HPDE6-E6E7 (cell line): ENCODE data around the gene STOML1.

ENCODE experiments used
- DNase-seq: peaks from one replicate; pipeline ENCODE4 v3.0.0; 2011; ENCODE audit warnings: missing footprints; ENCODE audit errors: extremely low spot score

The STOML1 gene

GRCh38 chr15:73991726-73992593 is at the start of gene STOML1:
TSS of gene STOML1 (minus strand) at chr15:73992295. CDS start at chr15:73992223, 72 bp downstream.
- peak; percentile 82 for DNase-seq

- DNase-seq = no peak
These were observed 49.2 kb upstream of the STOML1 start for GRCh38 chr15:74041311-74041756.

- DNase-seq = no peak
These were observed 48.2 kb upstream of the STOML1 start for GRCh38 chr15:74040109-74040850.

- no peak for DNase-seq
These were observed 47.5 kb upstream of the STOML1 start for GRCh38 chr15:74039656-74040010.

GRCh38 chr15:74038707-74039655 is 46.9 kb upstream of the STOML1 start:
- DNase-seq = no peak

GRCh38 chr15:74037171-74038117 is 45.3 kb upstream of the STOML1 start:
- no peak for DNase-seq

GRCh38 chr15:74036271-74037170 is 44.4 kb upstream of the STOML1 start:
- DNase-seq = peak; percentile 36

GRCh38 chr15:74035121-74036017 is 43.3 kb upstream of the STOML1 start:
- no peak for DNase-seq

GRCh38 chr15:74034206-74034755 is 42.2 kb upstream of the STOML1 start:
- no peak for DNase-seq

- DNase-seq = no peak
These were observed 40.8 kb upstream of the STOML1 start for GRCh38 chr15:74032606-74033561.

GRCh38 chr15:74032046-74032445 is 40.0 kb upstream of the STOML1 start:
- no peak for DNase-seq

- no peak for DNase-seq
These were observed 36.6 kb upstream of the STOML1 start for GRCh38 chr15:74028646-74029045.

- DNase-seq = no peak
These were observed 35.6 kb upstream of the STOML1 start for GRCh38 chr15:74027688-74028087.

GRCh38 chr15:74025436-74025835 is 33.3 kb upstream of the STOML1 start:
- no peak for DNase-seq

- DNase-seq = no peak
These were observed 32.6 kb upstream of the STOML1 start for GRCh38 chr15:74024687-74025086.

GRCh38 chr15:74022706-74023470 is 30.8 kb upstream of the STOML1 start:
- DNase-seq = no peak
